Hepatocyte (in vitro differentiated cells): Measurements from ENCODE around the gene ABCC9.

Source experiments
- EZH2 ChIP-seq: fragments of 200-600 bp; sonication (generic); IDR thresholded peaks from 2 replicates; pipeline ENCODE4 v1.6.1; 2016; ENCODE audit warnings: antibody characterized with exemption, mild to moderate bottlenecking, borderline replicate concordance
- EZH2phosphoT487 ChIP-seq: fragments of 200-600 bp; sonication (generic); IDR thresholded peaks from one replicate; pipeline ENCODE4 v1.6.1; 2018; ENCODE audit warnings: antibody characterized with exemption, mild to moderate bottlenecking, low read depth, moderate library complexity; ENCODE audit not compliant: unreplicated experiment, severe bottlenecking
- TF ChIP-seq, protein P1 (sequence below): fragments of 200-600 bp; sonication (generic); IDR thresholded peaks from 2 replicates; pipeline ENCODE4 v1.5.1; 2016; ENCODE audit warnings: antibody characterized with exemption, mild to moderate bottlenecking; ENCODE audit not compliant: poor library complexity

DNA sequence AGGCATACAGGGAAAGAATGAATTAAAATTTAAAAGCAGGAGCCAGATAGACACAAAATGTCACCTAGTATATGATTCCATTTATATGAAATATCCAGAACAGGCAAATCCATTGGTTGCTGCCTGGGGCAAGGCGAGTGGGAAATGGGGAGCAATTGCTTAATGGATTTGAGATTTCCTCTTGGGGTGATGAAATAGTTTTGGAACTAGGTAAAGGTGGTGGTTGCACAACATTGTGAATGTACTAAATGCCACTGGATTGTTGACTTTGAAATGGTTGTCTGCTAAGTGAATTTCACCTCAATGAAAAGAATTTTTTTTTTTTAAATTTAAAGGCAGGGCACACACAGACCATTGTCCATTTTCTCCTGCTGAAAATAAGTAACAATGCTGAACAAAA is 61.9 kb downstream of the ABCC9 start:
- TF ChIP-seq, protein P1, sequence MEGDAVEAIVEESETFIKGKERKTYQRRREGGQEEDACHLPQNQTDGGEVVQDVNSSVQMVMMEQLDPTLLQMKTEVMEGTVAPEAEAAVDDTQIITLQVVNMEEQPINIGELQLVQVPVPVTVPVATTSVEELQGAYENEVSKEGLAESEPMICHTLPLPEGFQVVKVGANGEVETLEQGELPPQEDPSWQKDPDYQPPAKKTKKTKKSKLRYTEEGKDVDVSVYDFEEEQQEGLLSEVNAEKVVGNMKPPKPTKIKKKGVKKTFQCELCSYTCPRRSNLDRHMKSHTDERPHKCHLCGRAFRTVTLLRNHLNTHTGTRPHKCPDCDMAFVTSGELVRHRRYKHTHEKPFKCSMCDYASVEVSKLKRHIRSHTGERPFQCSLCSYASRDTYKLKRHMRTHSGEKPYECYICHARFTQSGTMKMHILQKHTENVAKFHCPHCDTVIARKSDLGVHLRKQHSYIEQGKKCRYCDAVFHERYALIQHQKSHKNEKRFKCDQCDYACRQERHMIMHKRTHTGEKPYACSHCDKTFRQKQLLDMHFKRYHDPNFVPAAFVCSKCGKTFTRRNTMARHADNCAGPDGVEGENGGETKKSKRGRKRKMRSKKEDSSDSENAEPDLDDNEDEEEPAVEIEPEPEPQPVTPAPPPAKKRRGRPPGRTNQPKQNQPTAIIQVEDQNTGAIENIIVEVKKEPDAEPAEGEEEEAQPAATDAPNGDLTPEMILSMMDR, result no peak
- no peak for TF ChIP-seq EZH2
- no peak for TF ChIP-seq EZH2phosphoT487
